ENCODE data around the gene SPESP1.

DNA sequence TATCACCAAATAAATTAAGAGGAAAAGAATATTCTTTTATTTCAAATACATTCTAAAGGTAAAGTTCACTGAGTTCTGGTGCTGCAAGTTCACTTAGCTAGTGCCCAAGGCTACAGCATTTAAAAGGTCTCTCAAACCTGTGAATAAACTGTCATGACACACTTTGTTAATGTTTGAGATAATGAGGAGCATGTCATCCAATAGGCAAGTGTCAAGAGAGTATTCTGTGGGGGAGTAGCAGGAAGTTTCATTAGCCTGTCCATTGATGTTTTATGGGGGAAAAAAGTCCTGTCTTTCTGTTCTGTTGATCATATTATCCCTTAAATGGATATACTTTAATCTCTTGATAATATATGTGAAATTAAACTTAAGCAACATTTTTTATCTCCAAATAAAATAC lies 4.0 kb downstream of the SPESP1 start:
- no peak for TF ChIP-seq EZH2 (IDR thresholded peaks at IDR 0.05; ENCODE audit: borderline replicate concordance, insufficient read depth, low read length, poor library complexity, severe bottlenecking)
- no peak for TF ChIP-seq CTCF (IDR thresholded peaks at IDR 0.05; ENCODE audit: poor library complexity, severe bottlenecking)
- TF ChIP-seq, protein P1, sequence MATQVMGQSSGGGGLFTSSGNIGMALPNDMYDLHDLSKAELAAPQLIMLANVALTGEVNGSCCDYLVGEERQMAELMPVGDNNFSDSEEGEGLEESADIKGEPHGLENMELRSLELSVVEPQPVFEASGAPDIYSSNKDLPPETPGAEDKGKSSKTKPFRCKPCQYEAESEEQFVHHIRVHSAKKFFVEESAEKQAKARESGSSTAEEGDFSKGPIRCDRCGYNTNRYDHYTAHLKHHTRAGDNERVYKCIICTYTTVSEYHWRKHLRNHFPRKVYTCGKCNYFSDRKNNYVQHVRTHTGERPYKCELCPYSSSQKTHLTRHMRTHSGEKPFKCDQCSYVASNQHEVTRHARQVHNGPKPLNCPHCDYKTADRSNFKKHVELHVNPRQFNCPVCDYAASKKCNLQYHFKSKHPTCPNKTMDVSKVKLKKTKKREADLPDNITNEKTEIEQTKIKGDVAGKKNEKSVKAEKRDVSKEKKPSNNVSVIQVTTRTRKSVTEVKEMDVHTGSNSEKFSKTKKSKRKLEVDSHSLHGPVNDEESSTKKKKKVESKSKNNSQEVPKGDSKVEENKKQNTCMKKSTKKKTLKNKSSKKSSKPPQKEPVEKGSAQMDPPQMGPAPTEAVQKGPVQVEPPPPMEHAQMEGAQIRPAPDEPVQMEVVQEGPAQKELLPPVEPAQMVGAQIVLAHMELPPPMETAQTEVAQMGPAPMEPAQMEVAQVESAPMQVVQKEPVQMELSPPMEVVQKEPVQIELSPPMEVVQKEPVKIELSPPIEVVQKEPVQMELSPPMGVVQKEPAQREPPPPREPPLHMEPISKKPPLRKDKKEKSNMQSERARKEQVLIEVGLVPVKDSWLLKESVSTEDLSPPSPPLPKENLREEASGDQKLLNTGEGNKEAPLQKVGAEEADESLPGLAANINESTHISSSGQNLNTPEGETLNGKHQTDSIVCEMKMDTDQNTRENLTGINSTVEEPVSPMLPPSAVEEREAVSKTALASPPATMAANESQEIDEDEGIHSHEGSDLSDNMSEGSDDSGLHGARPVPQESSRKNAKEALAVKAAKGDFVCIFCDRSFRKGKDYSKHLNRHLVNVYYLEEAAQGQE (IDR thresholded peaks at IDR 0.05; ENCODE audit: borderline replicate concordance), result no peak

Measured in neural cell (in vitro differentiated cells).